ENCODE results near the gene URB2.
"Not testable (repeated sequence)": the region's sequence is repeated elsewhere in the genome, so short reads cannot be mapped to it uniquely, and the experiment has no call there.

URB2 gene

GRCh38 chr1:229694053-229694693 is 68.1 kb downstream of the URB2 start:
- DNase-seq = peak; percentile 78

GRCh38 chr1:229696385-229696784 is 70.3 kb downstream of the URB2 start:
- no peak for DNase-seq

- no peak for DNase-seq
Observed at GRCh38 chr1:229699613-229700267, 73.7 kb downstream of the URB2 start.

DNA sequence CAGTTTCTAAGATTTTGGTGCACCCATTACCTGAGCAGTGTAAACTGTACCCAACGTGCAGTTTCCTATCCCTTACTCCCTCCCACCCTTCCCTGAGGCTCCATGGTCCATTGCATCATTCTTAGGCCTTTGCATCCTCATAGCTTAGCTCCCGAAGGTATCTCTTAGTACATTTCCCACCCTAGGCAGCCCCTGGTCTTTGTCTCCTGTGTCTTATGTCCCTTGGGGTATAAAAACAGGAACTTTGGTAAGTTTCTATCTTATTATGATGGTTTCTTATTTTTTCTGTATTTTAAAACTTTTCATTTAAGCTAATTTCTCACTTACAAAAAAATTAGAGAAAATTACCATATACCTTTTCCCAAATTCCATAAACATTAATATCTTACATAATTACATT is 78.1 kb downstream of the URB2 start:
- no peak for DNase-seq

- DNase-seq = not testable (repeated sequence)
Observed at GRCh38 chr1:229705152-229705551, 79.1 kb downstream of the URB2 start.

GRCh38 chr1:229707127-229707526 is 81.1 kb downstream of the URB2 start:
- DNase-seq = not testable (repeated sequence)

DNA sequence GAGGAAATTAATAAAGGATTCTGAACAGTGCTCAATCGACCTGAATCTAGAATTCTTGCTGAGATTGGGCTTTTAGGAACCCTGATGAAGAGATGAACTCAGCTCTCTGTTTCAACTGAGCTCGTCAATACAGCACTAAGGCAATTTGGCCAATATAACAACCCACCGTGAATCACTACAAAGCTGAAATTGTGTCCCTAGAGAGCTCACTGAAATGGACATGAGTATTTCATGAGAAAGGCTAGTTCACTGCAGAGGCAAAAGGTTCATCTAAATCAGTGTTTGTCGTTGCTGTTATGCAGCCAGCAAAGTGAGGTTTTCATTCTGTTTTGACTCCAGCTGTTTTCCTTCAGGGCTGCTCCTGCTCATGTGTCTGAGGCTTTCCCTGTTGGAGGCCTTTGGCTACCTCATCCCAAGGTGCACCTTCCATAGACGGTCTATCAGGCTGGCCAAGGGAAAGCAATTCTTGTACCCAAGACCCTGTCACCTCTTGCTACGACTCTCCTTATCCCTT is 83.5 kb downstream of the URB2 start:
- DNase-seq = no peak
